Measurements from ENCODE around the gene RCVRN.

RCVRN gene

GRCh38 chr17:9872852-9873251 lies 32.2 kb downstream of the RCVRN start:
- no peak overlapping the region for H3K27ac ChIP-seq
- H3K4me3 ChIP-seq = no peak overlapping the region
- H3K9ac ChIP-seq = no peak overlapping the region
- peaks cover 0 to 18% (median 8%) of the 10 kb centered on the region in 10 experiments; a peak in 13 of 20 replicates for H3K4me1 ChIP-seq
- no peaks in the 10 kb centered on the region for H4K20me1 ChIP-seq
- no peak overlapping the region for H3K4me2 ChIP-seq
- no peaks in the 10 kb centered on the region for H3K9me3 ChIP-seq (replicated peaks in 1 of 11)
- no peaks in the 10 kb centered on the region for H3K36me3 ChIP-seq
- peaks cover 0 to under 1% (median 0%) of the 10 kb centered on the region in 11 experiments; a peak in 2 of 22 replicates for H3K27me3 ChIP-seq
- TF ChIP-seq Cebpa-rat (IDR thresholded peaks at IDR 0.05) = no peak

- Histone ChIP-seq H3K4me3 (no peak overlapping the region), H3K9ac (no peak overlapping the region), H4K20me1 (no peaks in the 10 kb centered on the region), H3K36me3 (no peaks in the 10 kb centered on the region), H3K27ac (no peak overlapping the region), H3K4me1 (no peaks in the 10 kb centered on the region), H3K9me3 (replicated peaks in 1 of 11) (peaks cover 0 to 20% (median 0%) of the 10 kb centered on the region in 11 experiments; a peak in 6 of 22 replicates), H3K27me3 (no peaks in the 10 kb centered on the region), H3K4me2 (no peak overlapping the region)
- no peak for TF ChIP-seq Cebpa-rat (IDR thresholded peaks at IDR 0.05)
These were observed 36.5 kb downstream of the RCVRN start for GRCh38 chr17:9868552-9868951.

GRCh38 chr17:9865586-9865985 lies 39.5 kb downstream of the RCVRN start:
- Histone ChIP-seq H3K4me3 (no peak overlapping the region), H3K27ac (no peak overlapping the region), H3K4me2 (no peak overlapping the region), H4K20me1 (no peaks in the 10 kb centered on the region), H3K27me3 (no peaks in the 10 kb centered on the region), H3K9me3 (replicated peaks in 1 of 11) (peaks cover 0 to 23% (median 4%) of the 10 kb centered on the region in 11 experiments; a peak in 9 of 22 replicates), H3K9ac (no peak overlapping the region), H3K36me3 (no peaks in the 10 kb centered on the region), H3K4me1 (no peaks in the 10 kb centered on the region)
- peak in 2 of 11 experiments; percentile 10 to 16; a peak in 1 of 22 replicates for TF ChIP-seq Cebpa-rat (IDR thresholded peaks at IDR 0.05)

- no peaks in the 10 kb centered on the region for H4K20me1 ChIP-seq
- H3K4me2 ChIP-seq = no peak overlapping the region
- H3K36me3 ChIP-seq = no peaks in the 10 kb centered on the region
- no peaks in the 10 kb centered on the region for H3K4me1 ChIP-seq
- H3K4me3 ChIP-seq = no peak overlapping the region
- no peak overlapping the region for H3K27ac ChIP-seq
- no peak overlapping the region for H3K9ac ChIP-seq
- no peak for TF ChIP-seq Cebpa-rat (IDR thresholded peaks at IDR 0.05)
- peaks cover 4 to 38% (median 16%) of the 10 kb centered on the region in 11 experiments; a peak in 16 of 22 replicates for H3K9me3 ChIP-seq (replicated peaks in 1 of 11)
- no peaks in the 10 kb centered on the region for H3K27me3 ChIP-seq
These were observed 42.1 kb downstream of the RCVRN start for GRCh38 chr17:9862949-9863348.

GRCh38 chr17:9862220-9862619 lies 42.9 kb downstream of the RCVRN start:
- H3K27ac ChIP-seq = no peak overlapping the region
- no peak overlapping the region for H3K4me3 ChIP-seq
- no peaks in the 10 kb centered on the region for H3K36me3 ChIP-seq
- H3K9me3 ChIP-seq (replicated peaks in 1 of 11) = peaks cover 4 to 44% (median 18%) of the 10 kb centered on the region in 11 experiments; a peak in 16 of 22 replicates
- no peak for TF ChIP-seq Cebpa-rat (IDR thresholded peaks at IDR 0.05)
- no peak overlapping the region for H3K4me2 ChIP-seq
- no peaks in the 10 kb centered on the region for H4K20me1 ChIP-seq
- H3K4me1 ChIP-seq = no peaks in the 10 kb centered on the region
- H3K27me3 ChIP-seq = no peaks in the 10 kb centered on the region
- no peak overlapping the region for H3K9ac ChIP-seq

- Histone ChIP-seq H3K27ac (no peak overlapping the region), H3K27me3 (no peaks in the 10 kb centered on the region), H3K4me2 (no peak overlapping the region), H4K20me1 (no peaks in the 10 kb centered on the region), H3K36me3 (no peaks in the 10 kb centered on the region), H3K4me3 (no peak overlapping the region), H3K9me3 (replicated peaks in 1 of 11) (peaks cover 4 to 41% (median 20%) of the 10 kb centered on the region in 11 experiments; a peak in 16 of 22 replicates), H3K9ac (no peak overlapping the region), H3K4me1 (no peaks in the 10 kb centered on the region)
- no peak for TF ChIP-seq Cebpa-rat (IDR thresholded peaks at IDR 0.05)
These were observed 44.2 kb downstream of the RCVRN start for GRCh38 chr17:9860851-9861250.

- Histone ChIP-seq H3K4me1 (no peaks in the 10 kb centered on the region), H3K4me3 (no peak overlapping the region), H3K9ac (no peak overlapping the region), H4K20me1 (no peaks in the 10 kb centered on the region), H3K27me3 (no peaks in the 10 kb centered on the region), H3K27ac (no peak overlapping the region), H3K9me3 (replicated peaks in 1 of 11) (peaks cover 4 to 32% (median 20%) of the 10 kb centered on the region in 11 experiments; a peak in 16 of 22 replicates), H3K4me2 (no peak overlapping the region), H3K36me3 (no peaks in the 10 kb centered on the region)
- TF ChIP-seq Cebpa-rat (IDR thresholded peaks at IDR 0.05) = no peak
These were observed 45.3 kb downstream of the RCVRN start for GRCh38 chr17:9859781-9860180.

GRCh38 chr17:9855036-9855435 lies 50.0 kb downstream of the RCVRN start:
- H3K27me3 ChIP-seq = no peaks in the 10 kb centered on the region
- no peak for TF ChIP-seq Cebpa-rat (IDR thresholded peaks at IDR 0.05)
- no peak overlapping the region for H3K4me3 ChIP-seq
- no peaks in the 10 kb centered on the region for H4K20me1 ChIP-seq
- no peak overlapping the region for H3K27ac ChIP-seq
- H3K9ac ChIP-seq = no peak overlapping the region
- no peaks in the 10 kb centered on the region for H3K4me1 ChIP-seq
- H3K4me2 ChIP-seq = no peak overlapping the region
- peaks cover 0 to 21% (median 11%) of the 10 kb centered on the region in 11 experiments; a peak in 15 of 22 replicates for H3K9me3 ChIP-seq (replicated peaks in 1 of 11)
- H3K36me3 ChIP-seq = no peaks in the 10 kb centered on the region

- no peaks in the 10 kb centered on the region for H4K20me1 ChIP-seq
- TF ChIP-seq Cebpa-rat (IDR thresholded peaks at IDR 0.05) = no peak
- no peak overlapping the region for H3K27ac ChIP-seq
- H3K9me3 ChIP-seq (replicated peaks in 1 of 11) = peaks cover 0 to 17% (median 10%) of the 10 kb centered on the region in 11 experiments; a peak in 13 of 22 replicates
- no peak overlapping the region for H3K4me2 ChIP-seq
- H3K36me3 ChIP-seq = no peaks in the 10 kb centered on the region
- no peaks in the 10 kb centered on the region for H3K4me1 ChIP-seq
- H3K4me3 ChIP-seq = no peak overlapping the region
- H3K27me3 ChIP-seq = no peaks in the 10 kb centered on the region
- H3K9ac ChIP-seq = no peak overlapping the region
These were observed 50.8 kb downstream of the RCVRN start for GRCh38 chr17:9854255-9854654.

- Histone ChIP-seq H3K9me3 (replicated peaks in 1 of 11) (no peaks in the 10 kb centered on the region), H3K4me3 (no peak overlapping the region), H3K4me2 (no peak overlapping the region), H3K9ac (no peak overlapping the region), H3K36me3 (no peaks in the 10 kb centered on the region), H4K20me1 (no peaks in the 10 kb centered on the region), H3K27ac (no peak overlapping the region), H3K4me1 (no peaks in the 10 kb centered on the region), H3K27me3 (no peaks in the 10 kb centered on the region)
- no peak for TF ChIP-seq Cebpa-rat (IDR thresholded peaks at IDR 0.05)
These were observed 54.9 kb downstream of the RCVRN start for GRCh38 chr17:9850151-9850550.

All from BLaER1 treated with 17β-estradiol and CSF1 and Interleukin-3, amounts not matched to agents 10 nM and 100 nM (cell line).